GM23338 (cell line): ENCODE data around the gene IQSEC3. TPM values are rescaled to one million over a fixed set of nuclear protein-coding genes. Genes with fewer than 3 reads are reported as not detected.
A peak's percentile ranks its signal among the peaks of the same experiment; 100 is the strongest.

Experiments used
- ATAC-seq: fragments of 200-7000 bp; cut with Tn5 transposase; 3 replicates; pipeline ENCODE4 v1.9.1; 2020
- DNase-seq: peaks from one replicate; pipeline ENCODE4 v3.0.0-alpha.2; 2015; ENCODE audit warnings: low spot score
- H2AFZ ChIP-seq: fragments of 200-600 bp; sonication (generic); 2 replicates; pipeline ENCODE4 v1.8.0; 2016; ENCODE audit warnings: antibody characterized with exemption, mild to moderate bottlenecking, moderate library complexity
- H3F3A ChIP-seq: fragments of 200-600 bp; sonication (generic); replicated peaks from 2 replicates; pipeline ENCODE4 v1.8.0; 2017; ENCODE audit warnings: antibody characterized with exemption, mixed run types, low read depth
- H3K27ac ChIP-seq: fragments of 200-600 bp; sonication (generic); 2 replicates; pipeline ENCODE4 v1.6.1; 2016; ENCODE audit warnings: low read depth
- H3K27me3 ChIP-seq: fragments of 200-600 bp; sonication (generic); 2 replicates; pipeline ENCODE4 v1.8.0; 2016; ENCODE audit warnings: mild to moderate bottlenecking, mixed run types, moderate library complexity; ENCODE audit not compliant: insufficient read depth
- H3K36me3 ChIP-seq: fragments of 200-600 bp; sonication (generic); 2 replicates; pipeline ENCODE4 v1.8.0; 2016; ENCODE audit warnings: mild to moderate bottlenecking; ENCODE audit not compliant: insufficient read depth
- H3K4me1 ChIP-seq: fragments of 200-600 bp; sonication (generic); 2 replicates; pipeline ENCODE4 v1.8.0; 2016; ENCODE audit warnings: mild to moderate bottlenecking, moderate library complexity; ENCODE audit not compliant: insufficient read depth
- H3K4me2 ChIP-seq: fragments of 200-600 bp; sonication (generic); 2 replicates; pipeline ENCODE4 v1.7.1; 2017; ENCODE audit warnings: mixed run types
- H3K4me3 ChIP-seq: fragments of 200-600 bp; sonication (generic); 2 replicates; pipeline ENCODE4 v1.6.1; 2016; ENCODE audit warnings: mixed run types
- H3K79me2 ChIP-seq: fragments of 200-600 bp; sonication (generic); replicated peaks from 2 replicates; pipeline ENCODE4 v1.8.0; 2017; ENCODE audit warnings: mild to moderate bottlenecking; ENCODE audit not compliant: insufficient read depth
- H3K9me2 ChIP-seq: fragments of 200-600 bp; sonication (generic); 2 replicates; pipeline ENCODE4 v1.8.0; 2017; ENCODE audit not compliant: insufficient read depth
- H4K20me1 ChIP-seq: fragments of 200-600 bp; sonication (generic); replicated peaks from 2 replicates; pipeline ENCODE4 v1.8.0; 2017; ENCODE audit warnings: mild to moderate bottlenecking; ENCODE audit not compliant: insufficient read depth
- H3K27ac Mint-ChIP-seq: 2 replicates; pipeline ENCODE4 v1.8.0; 2020; ENCODE audit warnings: inconsistent platforms, mild to moderate bottlenecking, moderate library complexity, mixed read lengths
- H3K27me3 Mint-ChIP-seq: 3 replicates; pipeline ENCODE4 v1.8.0; 2022; ENCODE audit warnings: low read depth, mild to moderate bottlenecking, moderate library complexity, mixed read lengths, inconsistent platforms; ENCODE audit not compliant: insufficient read depth, poor library complexity
- H3K36me3 Mint-ChIP-seq: 3 replicates; pipeline ENCODE4 v1.8.0; 2021; ENCODE audit warnings: low read depth, mild to moderate bottlenecking, inconsistent platforms, moderate library complexity, mixed read lengths
- H3K4me1 Mint-ChIP-seq: 3 replicates; pipeline ENCODE4 v1.8.0; 2020; ENCODE audit warnings: mild to moderate bottlenecking, inconsistent platforms, mixed read lengths
- H3K4me3 Mint-ChIP-seq: 3 replicates; pipeline ENCODE4 v1.8.0; 2021; ENCODE audit warnings: moderate library complexity, mild to moderate bottlenecking, inconsistent platforms, mixed read lengths
- H3K9me3 Mint-ChIP-seq: 3 replicates; pipeline ENCODE4 v1.8.0; 2020; ENCODE audit warnings: moderate library complexity, mild to moderate bottlenecking, inconsistent platforms, mixed read lengths
- CREB1 ChIP-seq: fragments of 250-450 bp; sonication (Bioruptor Pico); IDR thresholded peaks from 2 replicates; pipeline ENCODE4 v1.5.0; 2020; ENCODE audit warnings: low read depth, mild to moderate bottlenecking, moderate library complexity
- EZH2 ChIP-seq: fragments of 200-600 bp; sonication (generic); IDR thresholded peaks from one replicate; pipeline ENCODE4 v1.8.0; 2017; ENCODE audit warnings: antibody characterized with exemption, mild to moderate bottlenecking, low read depth; ENCODE audit not compliant: unreplicated experiment
- EZH2phosphoT487 ChIP-seq: fragments of 200-600 bp; sonication (generic); IDR thresholded peaks from one replicate; pipeline ENCODE4 v1.8.1; 2018; ENCODE audit warnings: antibody characterized with exemption; ENCODE audit not compliant: unreplicated experiment
- NANOG ChIP-seq: IDR thresholded peaks from 2 replicates; pipeline ENCODE4 v1.6.1; 2016; ENCODE audit warnings: antibody characterized with exemption, borderline replicate concordance
- REST ChIP-seq: IDR thresholded peaks from one replicate; pipeline ENCODE4 v1.6.1; 2018; ENCODE audit warnings: antibody characterized with exemption; ENCODE audit not compliant: unreplicated experiment
- STAT1 ChIP-seq: IDR thresholded peaks from one replicate; pipeline ENCODE4 v1.6.1; 2016; ENCODE audit warnings: antibody characterized with exemption; ENCODE audit not compliant: unreplicated experiment
- ZNF114 ChIP-seq: fragments of 250-450 bp; sonication (Bioruptor Pico); IDR thresholded peaks from 2 replicates; pipeline ENCODE4 v1.5.0; 2020; ENCODE audit warnings: mild to moderate bottlenecking, moderate library complexity
- ZNF331 ChIP-seq: fragments of 250-450 bp; sonication (Bioruptor Pico); IDR thresholded peaks from 2 replicates; pipeline ENCODE4 v1.5.0; 2020; ENCODE audit warnings: low read depth, mild to moderate bottlenecking, moderate library complexity
- ZNF462 ChIP-seq: fragments of 250-450 bp; sonication (Bioruptor Pico); IDR thresholded peaks from 2 replicates; pipeline ENCODE4 v1.5.0; 2020; ENCODE audit warnings: mild to moderate bottlenecking, moderate library complexity
- polyA plus RNA-seq: library from polyadenylated mRNA; unstranded; fragments of >200 nt; fragmentation: Nextera tagmentation; extraction: Ambion mirVana; gene quantifications from 2 replicates; pipeline ENCODE4 v1.2.1, GENCODE V29; 2016
- total RNA-seq: library from RNA; depleted of rRNA; stranded (reverse); fragments of >200 nt; shearing (Covaris generic); gene quantifications from 2 replicates; pipeline ENCODE4 v1.2.3, GENCODE V29; 2014

IQSEC3 gene
- total and polyA plus RNA-seq, 2 experiments from 2014 or later = 2.1 to 3.6 TPM

- Mint-ChIP-seq H3K27me3 (peaks cover 12% of the 10 kb centered on the region), H3K4me1 (peaks cover 13% of the 10 kb centered on the region)
- H3K79me2 ChIP-seq = no peaks in the 10 kb centered on the region
These were observed 68.6 kb downstream of the IQSEC3 start for GRCh38 chr12:135138-135537.

DNA sequence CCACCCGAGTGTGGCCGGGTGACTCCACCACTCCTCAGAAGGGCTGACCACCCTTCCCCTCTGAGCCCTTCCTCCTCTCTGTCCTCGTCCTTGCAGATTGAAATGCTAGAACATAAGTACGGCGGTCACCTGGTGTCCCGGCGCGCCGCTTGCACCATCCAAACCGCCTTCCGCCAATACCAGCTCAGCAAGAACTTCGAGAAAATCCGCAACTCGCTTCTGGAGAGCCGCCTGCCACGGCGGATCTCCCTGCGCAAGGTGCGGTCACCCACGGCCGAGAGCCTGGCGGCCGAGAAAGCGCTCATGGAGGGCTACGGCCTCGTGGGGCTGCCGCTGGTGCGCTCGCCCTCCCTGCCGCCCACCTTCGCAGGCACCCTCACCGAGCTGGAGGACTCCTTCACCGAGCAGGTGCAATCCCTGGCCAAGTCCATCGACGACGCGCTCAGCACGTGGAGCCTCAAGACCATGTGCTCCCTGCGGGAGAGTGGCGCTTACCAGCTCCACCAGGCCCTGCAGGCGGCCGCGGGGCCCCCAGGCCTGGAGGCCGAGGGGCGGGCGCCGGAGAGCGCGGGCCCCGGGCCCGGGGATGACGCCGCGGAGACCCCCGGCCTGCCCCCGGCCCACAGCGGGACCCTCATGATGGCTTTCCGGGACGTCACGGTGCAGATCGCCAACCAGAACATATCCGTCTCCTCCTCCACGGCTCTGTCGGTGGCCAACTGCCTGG is 71.8 kb downstream of the IQSEC3 start:
- DNase-seq = peak; percentile 48
- Histone ChIP-seq H3K27ac (no peak overlapping the region), H3K36me3 (no peaks in the 10 kb centered on the region), H2AFZ (peak overlapping the region; percentile 94), H3K4me2 (peak overlapping the region; percentile 82), H3F3A (no peaks in the 10 kb centered on the region), H4K20me1 (no peaks in the 10 kb centered on the region), H3K9me2 (no peaks in the 10 kb centered on the region), H3K27me3 (peaks cover 37% of the 10 kb centered on the region), H3K4me3 (peak overlapping the region; percentile 56; the same call in 1 of the 2 replicates), H3K79me2 (no peaks in the 10 kb centered on the region), H3K4me1 (peaks cover 29% of the 10 kb centered on the region)
- H3K27ac Mint-ChIP-seq = no peak overlapping the region
- peak; percentile 4; the same call in 2 of the 3 replicates for ATAC-seq
- no peak overlapping the region for H3K4me3 Mint-ChIP-seq
- H3K4me1 Mint-ChIP-seq = peaks cover 43% of the 10 kb centered on the region
- no peaks in the 10 kb centered on the region for H3K9me3 Mint-ChIP-seq
- no peaks in the 10 kb centered on the region for H3K36me3 Mint-ChIP-seq
- H3K27me3 Mint-ChIP-seq = peaks cover 35% of the 10 kb centered on the region
- TF ChIP-seq ZNF331 (CRISPR knock-in tag) = no peak
- TF ChIP-seq NANOG = no peak
- no peak for TF ChIP-seq ZNF114 (CRISPR knock-in tag)
- no peak for TF ChIP-seq ZNF462
- no peak for TF ChIP-seq CREB1 (CRISPR knock-in tag)

More at GRCh38 chr12:135138-135537, 68.6 kb downstream of the IQSEC3 start:
- H3K27ac Mint-ChIP-seq = no peak overlapping the region
- Histone ChIP-seq H3K27me3 (peaks cover 28% of the 10 kb centered on the region), H3K9me2 (no peaks in the 10 kb centered on the region), H3F3A (no peaks in the 10 kb centered on the region), H3K4me2 (no peak overlapping the region), H3K4me1 (peaks cover 11% of the 10 kb centered on the region), H3K4me3 (no peak overlapping the region), H2AFZ (no peak overlapping the region), H4K20me1 (no peaks in the 10 kb centered on the region), H3K27ac (no peak overlapping the region), H3K36me3 (no peaks in the 10 kb centered on the region)
- no peaks in the 10 kb centered on the region for H3K9me3 Mint-ChIP-seq
- ATAC-seq (no peak), DNase-seq (no peak)
- no peaks in the 10 kb centered on the region for H3K36me3 Mint-ChIP-seq
- TF ChIP-seq EZH2phosphoT487 (no peak), STAT1 (no peak), ZNF114 (CRISPR knock-in tag) (no peak), NANOG (no peak), EZH2 (no peak), REST (no peak)
- H3K4me3 Mint-ChIP-seq = no peak overlapping the region
